ENCODE data around the gene ARSB.
"Not testable (repeated sequence)": the region's sequence is repeated elsewhere in the genome, so short reads cannot be mapped to it uniquely, and the experiment has no call there.

Gene ARSB

GRCh38 chr5:78929833-78930232, 55.3 kb downstream of the ARSB start:
- no peak for DNase-seq

GRCh38 chr5:78927657-78928282, 57.3 kb downstream of the ARSB start:
- DNase-seq: no peak

GRCh38 chr5:78926252-78926651, 58.9 kb downstream of the ARSB start:
- DNase-seq: no peak

GRCh38 chr5:78925129-78925876, 59.8 kb downstream of the ARSB start:
- no peak for DNase-seq

GRCh38 chr5:78923622-78923970, 61.5 kb downstream of the ARSB start:
- no peak for DNase-seq

- no peak for DNase-seq
Observed at GRCh38 chr5:78922879-78923621, 62.1 kb downstream of the ARSB start.

- no peak for DNase-seq
Observed at GRCh38 chr5:78920604-78921003, 64.5 kb downstream of the ARSB start.

- no peak for DNase-seq
Observed at GRCh38 chr5:78919796-78920195, 65.3 kb downstream of the ARSB start.

- DNase-seq: no peak
Observed at GRCh38 chr5:78916044-78916443, 69.1 kb downstream of the ARSB start.

- DNase-seq: no peak
Observed at GRCh38 chr5:78915170-78915569, 69.9 kb downstream of the ARSB start.

- no peak for DNase-seq
Observed at GRCh38 chr5:78912811-78913210, 72.3 kb downstream of the ARSB start.

- DNase-seq: no peak
Observed at GRCh38 chr5:78912085-78912771, 72.9 kb downstream of the ARSB start.

- not testable (repeated sequence) for DNase-seq
Observed at GRCh38 chr5:78909224-78909983, 75.7 kb downstream of the ARSB start.

GRCh38 chr5:78908173-78909061, 76.7 kb downstream of the ARSB start:
- no peak for DNase-seq

GRCh38 chr5:78907255-78907891, 77.7 kb downstream of the ARSB start:
- no peak for DNase-seq

GRCh38 chr5:78905084-78905938, 79.8 kb downstream of the ARSB start:
- DNase-seq: no peak

GRCh38 chr5:78903861-78904260, 81.2 kb downstream of the ARSB start:
- no peak for DNase-seq

GRCh38 chr5:78903353-78903752, 81.8 kb downstream of the ARSB start:
- no peak for DNase-seq

GRCh38 chr5:78899922-78900362, 85.2 kb downstream of the ARSB start:
- DNase-seq: no peak

- DNase-seq: no peak
Observed at GRCh38 chr5:78896132-78896531, 89.0 kb downstream of the ARSB start.
